Measurements from ENCODE around the gene HSPB6. TPM values are rescaled to one million over a fixed set of nuclear protein-coding genes. Genes with fewer than 3 reads are reported as not detected.

Gene HSPB6
- total RNA-seq, 1 experiment from 2014 or later, result 0.37 TPM

DNA sequence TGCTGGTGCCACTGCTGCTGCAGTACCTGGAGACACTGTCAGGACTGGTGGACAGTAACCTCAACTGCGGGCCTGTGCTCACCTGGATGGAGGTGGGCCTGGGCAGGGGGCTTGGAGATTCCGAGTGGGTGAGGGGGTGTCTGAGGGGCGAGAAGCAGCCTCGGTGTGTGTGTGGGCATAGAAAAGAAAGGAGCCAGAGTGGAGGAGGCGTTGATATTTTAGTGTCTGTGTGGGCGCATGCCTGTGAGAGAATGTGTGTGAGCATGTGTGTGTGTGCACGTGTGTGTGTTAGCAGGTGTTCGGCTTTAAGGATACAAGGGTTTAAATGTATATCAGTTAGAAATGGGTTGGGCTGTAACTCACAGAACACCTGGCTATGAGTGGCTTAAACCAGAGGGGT, 22.2 kb upstream of the HSPB6 start:
- Mint-ChIP-seq H3K4me3 (no peak overlapping the region), H3K27ac (no peak overlapping the region), H3K36me3 (ENCODE audit: insufficient read depth in 1 of 3, low read depth in 3 of 3) (peaks cover 0 to 8% (median 2%) of the 10 kb centered on the region in 3 experiments; a peak in 2 of 7 replicates), H3K9me3 (no peaks in the 10 kb centered on the region; a peak in 1 of 5 replicates), H3K4me1 (peaks cover 41 to 50% of the 10 kb centered on the region in 2 experiments), H3K27me3 (ENCODE audit: low read depth) (peaks cover 28% of the 10 kb centered on the region)
- WGBS (ENCODE audit: extremely low coverage, insufficient read length, low lambda C conversion rate), result no CpG with 5 or more reads among the region's 8 CpGs
- H3K18ac ChIP-seq (ENCODE audit: insufficient read length, low read depth, low read length), result no peak overlapping the region
- H3T11ph ChIP-seq (ENCODE audit: low read length), result no peak overlapping the region
- H3K23ac ChIP-seq (ENCODE audit: insufficient read length, low read depth, low read length), result no peak overlapping the region
- no peaks in the 10 kb centered on the region for H3K27me3 ChIP-seq (ENCODE audit: insufficient read depth, low read length)
- no peaks in the 10 kb centered on the region for H3K79me2 ChIP-seq (ENCODE audit: insufficient read depth, low read length)
- H3K56ac ChIP-seq (ENCODE audit: insufficient read length, low read depth, low read length), result no peak overlapping the region
- H2BK12ac ChIP-seq (ENCODE audit: insufficient read length, low read depth, low read length), result no peak overlapping the region
- H2BK120ac ChIP-seq (ENCODE audit: low read depth, low read length, poor library complexity, severe bottlenecking), result no peak overlapping the region
- H3K9ac ChIP-seq (ENCODE audit: extremely low read depth, insufficient read length, low read length), result no peak overlapping the region
- H3K4me2 ChIP-seq (ENCODE audit: insufficient read depth, insufficient read length, low read length), result no peak overlapping the region
- H3K14ac ChIP-seq (ENCODE audit: insufficient read depth, low read length), result no peak overlapping the region
- no peak overlapping the region for H2BK5ac ChIP-seq (ENCODE audit: insufficient read length, low read length)
- H3K23me2 ChIP-seq (ENCODE audit: insufficient read length, low read depth, low read length, poor library complexity, severe bottlenecking), result peaks cover 5% of the 10 kb centered on the region
- no peaks in the 10 kb centered on the region for H3K79me1 ChIP-seq (ENCODE audit: insufficient read depth, low read depth, low read length, poor library complexity, severe bottlenecking)
- no peak overlapping the region for H3K27ac ChIP-seq (ENCODE audit: insufficient read length, low read depth, low read length)
- H4K5ac ChIP-seq (ENCODE audit: insufficient read length, low read depth, low read length), result no peak overlapping the region
- no peak overlapping the region for H4K91ac ChIP-seq (ENCODE audit: insufficient read length, low read depth, low read length)
- no peak overlapping the region for H2AFZ ChIP-seq (ENCODE audit: low read length)
- H3K9me3 ChIP-seq (ENCODE audit: control insufficient read depth, low read depth, low read length), result no peaks in the 10 kb centered on the region
- no peak for DNase-seq
- H3K4me1 ChIP-seq (ENCODE audit: insufficient read depth, low read length), result peaks cover 5% of the 10 kb centered on the region; the same call in 1 of the 2 replicates
- no peak overlapping the region for H4K8ac ChIP-seq (replicated peaks; ENCODE audit: insufficient read length, low read depth, low read length)
- H4K20me1 ChIP-seq (ENCODE audit: control insufficient read depth, insufficient read depth, insufficient read length), result no peaks in the 10 kb centered on the region
- H2BK15ac ChIP-seq (ENCODE audit: low read depth, low read length), result no peak overlapping the region
- no peak overlapping the region for H2BK20ac ChIP-seq (ENCODE audit: low read depth, low read length, poor library complexity, severe bottlenecking)
- no peak overlapping the region for H3K4ac ChIP-seq (ENCODE audit: low read depth, low read length)
- H2AK5ac ChIP-seq (ENCODE audit: insufficient read length, low read length), result no peak overlapping the region
- TF ChIP-seq, protein P1, sequence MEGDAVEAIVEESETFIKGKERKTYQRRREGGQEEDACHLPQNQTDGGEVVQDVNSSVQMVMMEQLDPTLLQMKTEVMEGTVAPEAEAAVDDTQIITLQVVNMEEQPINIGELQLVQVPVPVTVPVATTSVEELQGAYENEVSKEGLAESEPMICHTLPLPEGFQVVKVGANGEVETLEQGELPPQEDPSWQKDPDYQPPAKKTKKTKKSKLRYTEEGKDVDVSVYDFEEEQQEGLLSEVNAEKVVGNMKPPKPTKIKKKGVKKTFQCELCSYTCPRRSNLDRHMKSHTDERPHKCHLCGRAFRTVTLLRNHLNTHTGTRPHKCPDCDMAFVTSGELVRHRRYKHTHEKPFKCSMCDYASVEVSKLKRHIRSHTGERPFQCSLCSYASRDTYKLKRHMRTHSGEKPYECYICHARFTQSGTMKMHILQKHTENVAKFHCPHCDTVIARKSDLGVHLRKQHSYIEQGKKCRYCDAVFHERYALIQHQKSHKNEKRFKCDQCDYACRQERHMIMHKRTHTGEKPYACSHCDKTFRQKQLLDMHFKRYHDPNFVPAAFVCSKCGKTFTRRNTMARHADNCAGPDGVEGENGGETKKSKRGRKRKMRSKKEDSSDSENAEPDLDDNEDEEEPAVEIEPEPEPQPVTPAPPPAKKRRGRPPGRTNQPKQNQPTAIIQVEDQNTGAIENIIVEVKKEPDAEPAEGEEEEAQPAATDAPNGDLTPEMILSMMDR (conservative IDR thresholded peaks at IDR 0.05), result no peak

Data from H9 (cell line).